Ovary (tissue), 9 donors: ENCODE data around the gene GNGT1. TPM values are rescaled to one million over a fixed set of nuclear protein-coding genes. Genes with fewer than 3 reads are reported as not detected.

Source experiments
- DNase-seq, 5 donors: peaks; one replicate each; pipeline ENCODE4 v3.0.0-alpha.2; 2019 to 2020
- H3K27ac ChIP-seq, 2 donors: fragments of 200-600 bp; one replicate each; pipeline versions ENCODE4 v1.5.1 to v1.8.0; 2019 to 2022
- H3K27me3 ChIP-seq: fragments of 200-600 bp; one replicate; pipeline ENCODE4 v1.8.0; 2022
- H3K36me3 ChIP-seq: fragments of 200-600 bp; sonication (generic); one replicate; pipeline ENCODE4 v1.5.1; 2019
- H3K4me1 ChIP-seq: one replicate; pipeline ENCODE4 v1.8.1; 2013; ENCODE audit warnings: mild to moderate bottlenecking, moderate library complexity; ENCODE audit not compliant: insufficient read depth
- H3K4me3 ChIP-seq: fragments of 200-600 bp; sonication (generic); one replicate; pipeline ENCODE4 v1.5.1; 2017
- H3K9me3 ChIP-seq, 2 donors: fragments of 200-600 bp in 1 of 2; sonication (generic) in 1 of 2; one replicate each; pipeline versions ENCODE4 v1.5.1 to v1.8.1; 2013 to 2019; ENCODE audit warnings: mild to moderate bottlenecking in 1 of 2, moderate library complexity in 1 of 2
- EP300 ChIP-seq: sonication (generic); formaldehyde crosslinking; IDR thresholded peaks from one replicate; pipeline ENCODE4 v1.6.1; 2017; ENCODE audit warnings: antibody characterized with exemption
- POLR2A ChIP-seq: fragments of 450-650 bp; IDR thresholded peaks from one replicate; pipeline ENCODE4 v1.6.1; 2017; ENCODE audit warnings: antibody characterized with exemption, mild to moderate bottlenecking, moderate library complexity
- WGBS, 3 donors: extraction: QIAGEN DNeasy Blood & Tissue Kit in 1 of 3; methylation state at CpG; one replicate each; pipeline versions ENCODE4 v1.1.5 to v1.1.7; 2013 to 2017; 5-methylcytosine and 5-hydroxymethylcytosine counted together
- intact Hi-C, 4 donors: fragments of 100-400 bp; cut with DNase I; formaldehyde crosslinking; loops; one replicate each; pipeline versions ENCODE4 v1.11.0 to v1.15.1; 2022 to 2023
- polyA plus RNA-seq, 2 donors: library from polyadenylated mRNA; stranded (reverse); fragments of 200-250 nt in 1 of 2; fragments of 350-450 nt in 1 of 2; fragmentation: Illumina TruSeq in 1 of 2; extraction: RNeasy Lipid Tissue Mini Kit (QIAGEN cat#74804) in 1 of 2; gene quantifications; one replicate each; pipeline ENCODE4 v1.2.3, GENCODE V29; 2013 to 2014
- total RNA-seq, 7 donors: library from RNA; depleted of rRNA in 2 of 7; stranded (reverse); fragments of >200 nt in 2 of 7; fragmentation: NEBNext Ultra II Directional in 3 of 7; extraction: Animal tissue kit (Norgen Biotek cat#: 25700) in 3 of 7; gene quantifications; one replicate each; pipeline versions ENCODE4 v1.1.0 to v1.2.4, GENCODE V29; 2016 to 2023
- TF ChIP-seq, protein P1 (sequence below), 3 donors: fragments of 450-650 bp in 2 of 3; fragments of 200-600 bp in 1 of 3; IDR thresholded peaks; one replicate each; pipeline versions ENCODE4 v1.5.1 to v1.8.0; 2016 to 2022; ENCODE audit warnings: antibody characterized with exemption in 3 of 3, mild to moderate bottlenecking in 1 of 3
- donor health status: DM: no; HTN: no; CAD: no; lungs with moderate emphysema.
- donor health status: DM: no; HTN: no; CAD: no.
- donor health status: Bipolar disorder and iron deficiency.
- donor health status: DM: yes; HTN: yes; CAD: no.
- donor health status: DM: no; HTN: no; CAD: no.
- donor health status: DM: yes; HTN: yes; CAD: no.

The GNGT1 gene
- total and polyA plus RNA-seq, 9 donors: 0.41 to 0.92 (median 0.68) TPM; not detected in 4

DNA sequence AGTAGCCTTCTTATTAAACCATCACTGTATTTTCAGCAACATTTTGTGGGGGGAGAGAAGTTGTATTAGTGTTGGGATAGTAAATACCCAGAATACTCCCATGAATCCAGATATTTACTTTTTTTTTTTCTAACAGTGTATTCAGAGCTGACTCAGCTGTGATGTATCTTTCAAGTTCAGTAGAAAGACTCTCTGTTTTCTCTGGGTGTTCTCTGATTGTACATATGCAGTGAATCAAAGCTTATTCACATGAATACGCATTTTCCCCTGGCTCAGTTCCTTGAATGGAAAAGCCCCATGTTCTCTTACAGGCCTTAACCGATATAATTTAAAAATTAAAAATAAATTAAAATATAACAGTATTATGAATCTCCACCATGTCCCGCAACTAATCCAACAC lies 17.1 kb upstream of the GNGT1 start:
- Histone ChIP-seq H3K4me1 (no peaks in the 10 kb centered on the region), H3K27ac (no peak overlapping the region), H3K4me3 (no peak overlapping the region), H3K27me3 (no peaks in the 10 kb centered on the region), H3K9me3 (no peaks in the 10 kb centered on the region), H3K36me3 (no peaks in the 10 kb centered on the region)
- no peak for TF ChIP-seq EP300
- TF ChIP-seq POLR2A: no peak
- TF ChIP-seq, protein P1, sequence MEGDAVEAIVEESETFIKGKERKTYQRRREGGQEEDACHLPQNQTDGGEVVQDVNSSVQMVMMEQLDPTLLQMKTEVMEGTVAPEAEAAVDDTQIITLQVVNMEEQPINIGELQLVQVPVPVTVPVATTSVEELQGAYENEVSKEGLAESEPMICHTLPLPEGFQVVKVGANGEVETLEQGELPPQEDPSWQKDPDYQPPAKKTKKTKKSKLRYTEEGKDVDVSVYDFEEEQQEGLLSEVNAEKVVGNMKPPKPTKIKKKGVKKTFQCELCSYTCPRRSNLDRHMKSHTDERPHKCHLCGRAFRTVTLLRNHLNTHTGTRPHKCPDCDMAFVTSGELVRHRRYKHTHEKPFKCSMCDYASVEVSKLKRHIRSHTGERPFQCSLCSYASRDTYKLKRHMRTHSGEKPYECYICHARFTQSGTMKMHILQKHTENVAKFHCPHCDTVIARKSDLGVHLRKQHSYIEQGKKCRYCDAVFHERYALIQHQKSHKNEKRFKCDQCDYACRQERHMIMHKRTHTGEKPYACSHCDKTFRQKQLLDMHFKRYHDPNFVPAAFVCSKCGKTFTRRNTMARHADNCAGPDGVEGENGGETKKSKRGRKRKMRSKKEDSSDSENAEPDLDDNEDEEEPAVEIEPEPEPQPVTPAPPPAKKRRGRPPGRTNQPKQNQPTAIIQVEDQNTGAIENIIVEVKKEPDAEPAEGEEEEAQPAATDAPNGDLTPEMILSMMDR (IDR thresholded peaks at IDR 0.05): no peak
- 86 to 97% (median 95%) methylated on average over 3 of the region's 3 CpGs for WGBS, 3 donors
- no peak for DNase-seq
- intact Hi-C loops: no loop called here

DNA sequence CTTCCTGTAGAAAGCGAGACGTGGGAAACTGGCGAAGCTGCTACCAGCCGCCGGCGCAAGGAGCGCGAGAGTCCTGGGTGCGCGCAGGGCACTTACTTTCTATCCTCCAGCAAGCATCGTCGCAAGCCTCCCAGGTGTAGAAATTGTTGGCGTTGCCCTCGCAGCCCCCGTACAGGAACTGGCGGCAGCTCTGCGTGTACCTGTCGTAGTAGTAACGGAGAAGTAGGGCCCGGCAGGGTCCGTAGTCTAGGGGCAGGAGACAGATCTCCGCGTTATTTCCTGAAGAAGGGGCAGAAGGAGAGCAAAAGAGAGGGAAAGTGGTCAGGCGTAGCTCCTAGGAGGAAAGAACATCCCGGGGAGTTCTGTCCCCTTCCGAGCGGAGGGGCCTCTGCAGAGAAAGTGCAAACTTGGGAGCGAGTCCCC lies 16.3 kb upstream of the GNGT1 start:
- Histone ChIP-seq H3K36me3 (no peaks in the 10 kb centered on the region), H3K4me1 (peaks cover 4% of the 10 kb centered on the region), H3K27me3 (no peaks in the 10 kb centered on the region), H3K27ac (peak overlapping the region; percentile 75 to 82), H3K9me3 (no peaks in the 10 kb centered on the region), H3K4me3 (peak overlapping the region; percentile 58)
- TF ChIP-seq POLR2A (no peak), EP300 (no peak)
- TF ChIP-seq, protein P1 (IDR thresholded peaks at IDR 0.05): peak in 2 of 3 donors; percentile 9 to 11
- intact Hi-C loops: loop anchor here in 2 of 4 donors (5.0 to 10.0 kb wide), 3 partner anchors 195 to 385 kb away; no protein-coding TSS in a partner anchor
- WGBS, 3 donors: 0 to 1% (median 1%) methylated on average over 27 to 28 of the region's 28 CpGs
- DNase-seq: peak; percentile 49 to 73 (median 64)

DNA sequence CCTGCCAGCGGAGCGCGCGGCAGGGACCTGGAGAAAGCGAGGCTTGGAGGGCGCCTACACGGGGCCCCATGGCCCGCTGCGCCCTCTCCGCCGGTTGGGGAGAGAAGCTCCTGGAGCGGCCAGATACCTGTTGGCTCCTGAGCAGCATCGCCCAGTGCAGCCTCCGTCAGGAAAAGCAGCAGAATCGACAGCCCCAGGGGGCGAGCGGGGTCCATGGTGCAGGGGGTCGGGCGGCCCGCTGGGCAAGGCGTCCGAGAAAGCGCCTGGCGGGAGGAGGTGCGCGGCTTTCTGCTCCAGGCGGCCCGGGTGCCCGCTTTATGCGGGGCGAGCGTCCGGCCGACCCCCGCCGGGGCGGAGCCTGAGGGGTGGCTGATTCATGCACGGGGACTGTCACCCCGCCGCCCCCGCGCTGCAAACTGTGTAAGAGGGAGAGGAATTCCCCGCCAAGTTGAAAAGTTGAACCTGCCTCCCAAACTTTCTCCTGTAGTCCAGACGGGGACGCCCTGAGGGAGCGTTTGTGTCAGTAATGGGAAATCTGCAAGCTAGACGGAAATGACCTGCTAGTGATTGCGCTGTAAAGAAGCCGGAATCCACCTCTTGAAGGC lies 15.8 kb upstream of the GNGT1 start, which contains the start of gene TFPI2:
Gene TFPI2, minus strand, starts transcription at position 290 of the 605 bp plus-strand sequence. Its CDS starts 75 bp downstream, at position 215.
- Histone ChIP-seq H3K4me3 (peak within 1 kb of the TSS; percentile 58), H3K36me3 (no peaks in the 10 kb centered on the region), H3K27ac (peak within 1 kb of the TSS; percentile 75 to 82), H3K9me3 (no peaks in the 10 kb centered on the region), H3K27me3 (no peaks in the 10 kb centered on the region), H3K4me1 (peaks cover 4% of the 10 kb centered on the region)
- 0 to 1% (median 0%) methylated on average over 47 to 49 of the region's 49 CpGs for WGBS, 3 donors
- peak; percentile 70 to 80 (median 76) for DNase-seq
- TF ChIP-seq, protein P1 (IDR thresholded peaks at IDR 0.05): no peak
- no peak for TF ChIP-seq POLR2A
- TF ChIP-seq EP300: no peak
- intact Hi-C loops: loop anchor here in 2 of 4 donors (5.0 to 10.0 kb wide), 3 partner anchors 194 to 384 kb away; no protein-coding TSS in a partner anchor

DNA sequence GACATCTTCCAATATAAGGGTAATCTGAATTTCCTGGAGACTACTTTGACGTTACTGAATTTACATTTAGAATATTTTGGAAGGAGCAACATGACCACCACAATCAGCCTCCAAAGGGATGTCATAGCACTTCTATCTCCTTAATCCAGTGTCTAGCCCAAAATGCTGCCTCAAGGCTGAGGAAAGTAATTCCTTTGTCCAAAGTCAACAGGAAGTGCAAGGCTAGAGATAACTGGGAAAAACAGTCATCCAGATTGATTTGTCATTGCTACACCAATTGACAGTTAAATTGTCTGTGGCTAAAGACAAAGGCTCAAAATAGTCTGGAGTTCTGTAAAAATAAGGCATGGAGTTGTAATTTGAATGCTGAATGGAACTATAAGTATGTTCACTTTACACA lies 11.9 kb upstream of the GNGT1 start:
- Histone ChIP-seq H3K4me3 (no peak overlapping the region), H3K27me3 (no peaks in the 10 kb centered on the region), H3K4me1 (peaks cover 4% of the 10 kb centered on the region), H3K27ac (peak overlapping the region in 1 of 2 donors; percentile 23), H3K36me3 (no peaks in the 10 kb centered on the region), H3K9me3 (no peaks in the 10 kb centered on the region)
- TF ChIP-seq EP300 (no peak), POLR2A (no peak)
- TF ChIP-seq, protein P1 (IDR thresholded peaks at IDR 0.05): no peak
- 55 to 65% (median 59%) methylated on average over 1 of the region's 1 CpG for WGBS, 3 donors
- intact Hi-C loops: loop anchor here in 2 of 4 donors (5.0 to 10.0 kb wide), 3 partner anchors 190 to 380 kb away; no protein-coding TSS in a partner anchor
- no peak for DNase-seq
